Measurements from ENCODE around the gene VAC14. TPM values are rescaled to one million over a fixed set of nuclear protein-coding genes. Genes with fewer than 3 reads are reported as not detected.
A peak's percentile ranks its signal among the peaks of the same experiment; 100 is the strongest.

The VAC14 gene
- total RNA-seq, 1 donor from 2014 or later, result 17.9 TPM

- DNase-seq (ENCODE audit: low read depth in 2 of 2), result no peak
Observed at GRCh38 chr16:70692873-70693671, 107.9 kb downstream of the VAC14 start.

DNA sequence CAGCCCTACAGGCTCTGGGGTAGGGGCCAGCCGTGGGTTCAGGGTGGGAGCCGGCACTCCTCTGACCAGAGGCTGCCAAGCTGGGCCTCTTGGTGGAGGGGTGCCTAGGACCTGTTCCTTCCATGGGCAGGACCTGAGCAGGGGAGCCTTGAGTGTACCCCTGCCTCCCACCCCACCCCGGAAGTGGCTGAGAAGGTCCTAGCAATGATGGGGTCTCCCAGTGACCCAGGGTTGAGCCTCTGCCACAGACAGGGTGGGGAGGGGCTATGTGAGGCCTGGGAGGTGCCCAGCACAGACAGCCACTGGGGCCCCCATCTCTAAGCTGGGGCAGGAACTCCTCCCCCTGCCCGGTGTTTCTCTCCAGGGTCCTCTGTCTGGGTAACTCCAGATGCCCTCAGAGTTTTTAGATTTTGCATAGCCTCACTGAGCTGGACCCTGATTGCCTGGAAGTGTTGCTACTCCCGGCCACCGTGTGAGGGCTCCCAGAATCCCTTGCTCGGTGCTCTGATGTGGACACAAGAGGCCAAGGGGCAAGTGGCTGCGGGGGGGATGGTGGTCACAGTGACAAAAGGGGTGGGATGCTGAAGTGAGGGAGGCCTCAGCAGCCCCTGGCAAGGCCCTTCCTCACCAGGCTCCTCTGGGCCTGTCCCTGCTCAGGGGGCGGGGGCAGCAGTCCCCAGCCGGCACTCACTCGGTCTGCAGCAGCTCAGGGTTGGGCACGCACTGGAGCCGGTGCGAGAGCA, 108.7 kb downstream of the VAC14 start:
- no peak for DNase-seq (ENCODE audit: low read depth in 2 of 2)

GRCh38 chr16:70691223-70692129, 109.5 kb downstream of the VAC14 start:
- DNase-seq (ENCODE audit: low read depth in 2 of 2), result peak in 1 of 2 donors; percentile 92

DNA sequence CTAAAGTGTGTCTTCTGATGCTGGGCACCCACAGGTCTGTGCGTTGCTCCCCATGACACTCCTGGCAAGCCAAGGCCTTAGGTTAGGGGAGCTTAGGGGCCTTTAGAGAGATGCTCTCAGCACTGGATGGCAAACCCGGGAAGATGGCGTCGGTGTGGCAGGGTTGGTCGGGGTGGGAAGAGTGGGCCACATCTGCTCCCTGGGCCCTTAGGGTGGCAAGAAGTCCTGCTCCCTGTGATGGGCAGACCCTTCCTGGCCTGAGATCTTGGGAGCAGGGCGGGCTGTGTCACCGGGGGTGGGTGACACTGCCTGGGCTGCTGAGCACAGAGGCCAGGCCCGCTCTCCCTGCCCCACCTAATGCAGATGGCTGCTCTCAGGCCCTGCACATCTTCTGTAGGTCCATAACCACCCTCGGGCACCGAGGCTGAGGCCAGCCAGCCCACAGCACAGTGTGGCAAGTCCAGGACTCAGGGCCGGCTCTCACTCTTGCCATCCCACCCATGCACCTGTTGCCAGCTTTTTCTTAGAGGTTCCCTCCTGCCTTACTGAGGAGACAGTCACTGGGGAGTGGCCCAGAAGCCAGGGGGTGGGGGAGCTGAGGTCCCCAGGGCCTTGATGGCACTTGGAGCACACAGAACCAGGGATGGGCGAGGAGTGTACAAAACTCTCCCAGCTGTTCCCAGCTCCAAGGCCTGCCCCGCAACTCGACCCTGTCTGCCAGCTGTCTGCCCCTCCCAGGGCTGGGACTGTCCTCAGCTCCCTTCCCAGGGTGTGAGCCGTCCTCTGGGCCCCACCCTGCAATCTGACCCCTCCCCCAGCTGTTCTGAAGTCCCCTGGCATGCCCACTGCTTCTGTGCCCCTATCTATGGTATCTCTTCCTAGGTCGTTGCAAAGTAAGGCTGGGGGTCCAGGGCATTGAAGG, 110.7 kb downstream of the VAC14 start:
- DNase-seq (ENCODE audit: low read depth in 2 of 2), result no peak

GRCh38 chr16:70689035-70689969, 111.7 kb downstream of the VAC14 start:
- no peak for DNase-seq (ENCODE audit: low read depth in 2 of 2)

DNA sequence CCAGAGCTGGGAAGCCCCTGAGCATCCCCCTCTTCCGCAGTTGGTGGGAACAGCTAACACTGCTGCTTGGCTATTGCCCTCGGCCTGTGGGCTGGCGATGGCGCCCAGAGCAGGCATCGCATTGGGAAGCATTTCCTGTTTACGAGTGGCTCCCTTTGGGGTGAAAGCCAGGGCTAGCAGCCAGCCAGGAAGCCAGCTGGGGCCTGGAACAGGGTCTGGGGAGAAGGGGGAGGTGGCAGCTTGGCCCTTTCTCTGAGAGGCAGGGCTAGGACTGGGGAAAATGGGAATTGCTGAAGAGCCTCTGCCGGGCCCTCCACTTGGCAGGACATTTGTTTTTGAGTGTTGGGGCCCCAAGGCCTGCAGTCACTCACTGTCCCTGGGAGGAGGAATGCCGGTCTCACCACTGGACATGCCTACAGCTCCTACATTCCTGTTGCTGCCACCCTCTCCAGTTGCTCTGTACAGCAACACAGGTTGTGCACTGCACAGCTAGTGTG, 112.7 kb downstream of the VAC14 start:
- DNase-seq (ENCODE audit: low read depth in 2 of 2), result peak; percentile 63 to 75

DNA sequence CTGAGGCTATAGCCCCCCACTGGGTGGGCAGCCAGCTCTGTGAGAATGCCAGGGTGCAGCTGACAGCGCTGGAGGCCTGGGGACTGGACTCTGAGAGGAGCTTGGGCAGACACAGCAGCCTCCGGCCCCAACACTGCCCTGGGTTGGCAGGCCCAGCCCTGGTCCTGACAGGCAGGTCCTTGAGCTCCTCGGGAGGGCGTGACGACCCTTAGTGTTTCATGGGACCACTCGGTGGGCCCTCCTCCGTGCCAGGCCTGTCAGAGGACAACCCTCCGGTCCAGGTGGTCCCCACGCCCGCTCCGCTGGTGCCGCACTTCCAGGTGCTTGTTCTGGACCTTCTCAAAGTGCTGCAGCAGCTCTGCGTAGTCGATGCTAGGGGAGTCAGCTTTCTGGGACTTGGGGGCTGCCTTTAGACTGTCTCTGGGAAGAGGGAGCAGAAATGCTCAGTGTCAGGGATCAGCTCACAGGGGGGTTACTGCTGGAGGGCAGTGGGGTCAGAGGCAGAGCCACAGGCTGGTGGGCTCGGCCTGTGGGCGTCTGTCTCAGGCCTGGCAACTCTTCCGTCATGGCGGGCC, 113.2 kb downstream of the VAC14 start:
- no peak for DNase-seq (ENCODE audit: low read depth in 2 of 2)

DNA sequence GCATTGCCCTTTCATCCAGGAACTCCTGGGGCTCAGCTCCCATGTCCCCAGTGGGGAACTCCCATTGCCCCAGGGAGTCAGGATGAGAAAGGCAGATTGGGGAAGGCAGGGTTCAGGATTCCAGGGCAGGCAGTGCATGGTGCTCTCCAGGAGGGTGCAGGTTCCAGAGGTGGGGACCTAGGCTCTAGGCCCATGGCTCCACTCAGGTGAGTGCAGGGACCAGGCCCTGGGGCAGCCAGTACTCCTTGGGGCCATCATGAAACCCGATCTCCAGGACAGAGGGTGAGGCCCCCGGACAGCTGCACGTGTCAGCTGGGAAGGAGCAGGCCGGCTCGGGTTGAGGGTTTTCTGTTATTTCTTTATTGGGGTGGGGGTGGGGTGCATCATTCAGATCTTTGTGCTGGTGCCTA, 113.9 kb downstream of the VAC14 start:
- DNase-seq (ENCODE audit: low read depth in 2 of 2), result no peak

GRCh38 chr16:70686376-70687101, 114.4 kb downstream of the VAC14 start:
- DNase-seq (ENCODE audit: low read depth in 2 of 2), result no peak

DNA sequence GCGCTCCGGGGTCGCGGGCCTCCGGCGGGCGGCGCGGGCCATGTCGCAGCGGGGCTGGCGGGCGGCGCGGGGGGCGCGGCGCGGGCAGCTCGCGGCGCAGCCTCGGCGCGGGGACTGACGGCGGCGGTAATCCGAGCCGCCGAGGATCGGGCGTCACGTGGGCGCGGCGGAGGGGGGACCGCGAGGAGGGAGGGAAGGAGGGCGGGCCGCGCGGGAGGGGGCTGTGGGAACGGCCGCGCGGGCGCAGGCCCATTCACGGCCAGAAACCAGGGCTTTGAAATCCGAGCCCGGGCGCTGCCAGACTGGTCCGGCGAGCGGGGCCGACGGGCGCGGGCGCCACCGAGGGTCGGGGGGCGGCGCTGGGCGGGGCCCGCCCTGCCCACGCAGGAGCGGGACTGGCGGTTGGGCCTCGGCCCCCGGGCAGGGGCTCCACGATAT, 115.0 kb downstream of the VAC14 start, which contains the start of gene MTSS2:
MTSS2 (minus strand) TSS at position 116 of the 438 bp plus-strand sequence. CDS start 262 bp downstream, outside the sequence.
- peak; percentile 84 to 92 for DNase-seq (ENCODE audit: low read depth in 2 of 2)

DNA sequence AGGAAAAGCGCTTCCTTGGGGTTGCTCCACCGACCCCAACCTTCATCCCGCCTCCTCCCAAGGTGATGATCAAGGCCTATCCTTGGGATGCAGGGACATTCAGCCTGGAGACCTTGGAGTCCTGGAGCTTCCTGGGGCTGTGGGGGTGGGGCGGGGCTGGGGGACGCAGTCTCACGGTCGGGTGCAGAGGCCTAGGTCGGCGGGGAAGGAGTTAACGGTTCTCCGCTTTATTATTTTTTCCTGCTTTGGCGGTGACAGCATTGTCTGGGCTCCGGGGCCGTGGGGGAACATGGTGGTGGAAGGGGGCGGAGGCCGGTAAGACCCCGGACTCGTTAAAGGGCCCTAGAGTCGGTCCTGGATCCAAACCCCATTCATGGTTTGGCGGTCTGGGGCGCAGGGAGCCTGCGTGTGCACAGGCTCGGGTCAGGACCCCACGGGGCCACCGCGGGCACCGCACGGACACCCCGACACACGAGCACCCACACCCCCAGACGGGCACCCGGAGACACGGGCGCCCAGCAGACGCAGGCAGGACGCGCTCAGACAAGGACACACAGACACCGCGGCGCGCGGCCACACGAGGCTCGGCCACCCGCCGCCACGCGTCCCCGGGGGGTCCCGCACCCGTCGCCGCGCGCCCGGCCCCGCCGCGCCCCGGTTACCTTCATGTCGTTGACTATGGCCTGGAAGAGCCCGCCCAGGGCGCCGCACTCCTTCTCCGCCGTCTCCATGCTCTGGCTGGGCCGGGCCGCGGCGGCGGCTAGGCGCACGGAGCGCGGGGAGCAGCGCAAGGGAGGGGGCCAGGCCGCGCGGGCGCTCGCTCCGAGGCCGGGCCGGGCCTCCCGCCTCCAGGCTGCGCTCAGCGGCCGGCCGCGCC, 115.7 kb downstream of the VAC14 start:
- peak in 1 of 2 donors; percentile 33 for DNase-seq (ENCODE audit: low read depth in 2 of 2)

DNA sequence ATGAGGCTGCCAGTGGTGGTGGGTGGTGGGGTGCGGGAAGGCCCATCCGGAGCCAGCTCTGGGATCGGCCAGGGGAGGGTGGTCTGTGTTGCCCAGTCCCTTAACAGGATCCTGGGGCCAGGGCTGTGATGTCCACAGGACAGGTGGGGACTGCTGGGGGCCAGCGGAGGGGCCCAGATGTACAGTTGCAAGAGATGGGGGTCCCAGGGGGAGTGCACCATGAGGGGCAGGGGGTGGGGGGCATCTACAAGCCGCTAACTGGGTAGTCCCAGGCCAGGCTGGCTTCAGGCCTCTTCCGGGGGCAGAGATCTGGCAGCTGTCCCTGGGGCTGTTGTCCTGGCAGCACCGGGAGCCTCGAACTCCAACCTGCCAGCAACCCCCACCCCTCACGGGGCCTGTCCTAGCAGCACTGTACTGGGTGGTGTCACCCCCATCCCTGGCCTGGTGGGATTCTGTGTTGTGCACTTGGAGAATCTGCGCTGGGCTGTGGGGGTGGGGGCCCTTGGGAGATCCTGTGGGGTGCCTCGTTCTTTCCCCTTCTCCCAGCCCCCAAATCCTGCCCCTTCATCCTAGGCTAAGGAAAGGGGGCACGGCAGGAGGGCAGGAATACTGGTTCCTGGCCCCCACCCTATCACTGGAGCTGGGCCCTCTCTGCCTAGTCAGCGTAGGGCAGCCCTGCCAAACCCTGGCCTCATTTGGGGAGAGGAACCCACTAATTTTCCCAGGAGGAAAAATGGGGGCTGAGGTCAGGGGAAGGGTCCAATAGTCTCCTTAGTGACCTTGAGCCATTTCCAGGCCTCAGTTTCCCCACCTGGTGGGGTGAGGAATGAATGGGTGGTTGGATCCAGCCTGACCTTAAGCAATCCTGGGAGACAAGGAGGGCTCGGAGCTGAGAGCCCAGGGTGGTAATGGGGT, 116.6 kb downstream of the VAC14 start:
- DNase-seq (ENCODE audit: low read depth in 2 of 2), result no peak

DNA sequence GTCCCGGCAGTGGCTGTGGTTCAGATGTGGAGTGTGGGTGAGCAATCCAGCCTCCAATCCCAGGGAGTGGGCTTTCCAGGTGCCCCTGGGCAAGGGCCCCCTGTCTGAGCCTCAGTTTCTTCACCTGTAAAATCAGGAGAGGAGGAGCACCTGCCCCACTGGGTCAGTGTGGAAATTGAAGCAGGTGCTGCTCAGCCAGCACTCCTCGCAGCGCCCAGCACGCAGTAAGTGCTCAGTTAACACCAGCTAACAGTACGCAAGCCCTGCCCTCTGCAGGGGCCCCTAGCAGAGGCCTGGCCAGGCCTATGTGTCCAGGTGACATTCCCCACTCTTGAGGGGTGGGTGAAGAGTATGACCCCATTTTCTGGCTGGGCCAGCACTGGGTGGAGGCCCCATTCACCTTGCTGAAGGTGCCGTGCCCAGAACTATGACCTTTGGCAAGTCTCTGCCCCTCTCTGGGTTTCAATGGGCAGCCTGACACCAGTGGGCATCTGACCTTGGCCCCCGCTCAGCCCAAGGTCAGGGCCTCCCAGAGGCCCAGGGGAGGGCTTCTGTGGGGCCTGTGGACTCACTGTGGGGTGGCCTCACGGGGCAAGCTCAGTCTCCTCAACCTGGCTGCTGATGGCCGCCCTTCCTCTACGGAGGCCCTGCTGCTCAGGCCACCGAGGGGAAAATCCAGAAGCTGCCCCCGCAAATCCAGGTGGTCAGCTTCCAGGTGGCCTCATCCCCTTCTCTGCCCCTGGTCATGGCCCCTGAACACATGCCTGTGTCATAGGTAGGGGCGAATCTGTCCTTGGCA, 117.6 kb downstream of the VAC14 start:
- DNase-seq (ENCODE audit: low read depth in 2 of 2), result no peak

DNA sequence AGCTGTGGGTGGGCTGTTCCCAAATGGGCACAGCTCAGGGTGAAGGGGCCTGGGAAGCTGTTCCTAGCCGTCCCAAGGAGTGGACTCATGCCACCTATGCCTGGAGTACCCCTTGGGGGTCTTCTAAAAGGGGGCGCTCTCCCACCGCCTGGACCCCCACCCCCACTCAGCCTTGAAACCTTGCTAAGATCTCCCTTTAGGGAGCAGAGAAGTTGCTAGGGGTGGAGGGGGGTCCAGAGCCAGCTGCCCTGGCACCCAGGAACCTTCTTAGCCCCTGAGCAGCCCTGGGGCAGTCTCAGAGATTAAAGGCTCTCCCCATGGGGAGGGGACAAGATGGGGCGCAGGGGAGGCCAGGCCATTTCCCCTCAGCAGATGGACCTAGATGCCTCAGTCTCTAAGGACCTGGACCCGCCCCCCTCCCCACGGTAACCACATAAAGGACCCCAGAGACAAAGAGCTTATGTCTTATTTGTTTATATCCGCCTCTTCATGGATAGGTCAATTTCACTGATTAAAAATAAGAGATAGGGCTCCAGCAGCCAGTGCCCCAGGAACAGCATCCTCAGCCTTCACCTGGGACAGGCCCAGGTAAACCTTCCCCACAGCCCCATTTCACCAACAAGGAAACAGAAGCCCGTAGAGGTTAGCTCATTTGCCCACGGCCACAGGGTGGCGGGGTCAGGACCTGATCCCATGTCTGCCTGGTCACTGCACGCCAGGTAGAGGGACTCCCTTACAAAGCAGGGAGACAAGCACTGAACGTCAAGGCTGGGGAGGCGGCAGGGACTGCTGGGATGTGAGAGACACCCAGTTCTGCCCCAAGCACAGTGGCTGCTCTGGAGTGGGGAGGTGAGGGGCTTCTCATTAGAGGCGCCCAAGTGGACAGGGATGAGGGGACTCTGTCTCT, 118.5 kb downstream of the VAC14 start:
- no peak for DNase-seq (ENCODE audit: low read depth in 2 of 2)
